Measurements from ENCODE around the gene RSPH1. TPM values are rescaled to one million over a fixed set of nuclear protein-coding genes. Genes with fewer than 3 reads are reported as not detected.
"Not testable (repeated sequence)": the region's sequence is repeated elsewhere in the genome, so short reads cannot be mapped to it uniquely, and the experiment has no call there.

The RSPH1 gene
- total RNA-seq, 1 donor from 2014 or later = not detected

DNA sequence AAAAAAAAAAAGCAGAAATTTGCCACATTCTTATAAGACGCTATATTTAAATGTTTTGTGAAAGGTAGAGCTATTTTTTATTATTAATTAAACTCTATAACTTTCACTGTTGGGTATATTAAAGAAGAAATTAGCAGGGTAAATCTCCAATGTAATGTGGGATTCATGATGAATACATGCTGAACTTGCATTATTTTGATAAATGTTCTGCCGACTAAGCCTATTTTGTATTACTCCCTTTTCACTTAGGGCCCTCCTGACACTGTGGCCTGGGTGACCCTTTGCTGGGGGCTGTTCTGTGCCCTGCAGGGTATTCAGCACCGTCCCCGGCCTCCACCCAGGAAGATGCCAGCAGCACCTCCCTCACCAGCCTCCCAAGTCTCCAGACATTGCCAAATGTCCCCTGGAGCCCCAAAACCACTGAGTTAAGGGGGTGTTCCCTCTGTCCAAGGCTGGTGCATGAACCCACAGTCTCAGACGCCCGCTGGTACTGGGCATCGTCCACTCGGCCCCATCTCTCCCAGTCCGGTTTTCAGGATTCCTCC, 22.5 kb downstream of the RSPH1 start:
- DNase-seq (no peak), ATAC-seq (ENCODE audit: poor library complexity) (no peak)
- intact Hi-C loops (cut with DNase I) = no loop called here

DNA sequence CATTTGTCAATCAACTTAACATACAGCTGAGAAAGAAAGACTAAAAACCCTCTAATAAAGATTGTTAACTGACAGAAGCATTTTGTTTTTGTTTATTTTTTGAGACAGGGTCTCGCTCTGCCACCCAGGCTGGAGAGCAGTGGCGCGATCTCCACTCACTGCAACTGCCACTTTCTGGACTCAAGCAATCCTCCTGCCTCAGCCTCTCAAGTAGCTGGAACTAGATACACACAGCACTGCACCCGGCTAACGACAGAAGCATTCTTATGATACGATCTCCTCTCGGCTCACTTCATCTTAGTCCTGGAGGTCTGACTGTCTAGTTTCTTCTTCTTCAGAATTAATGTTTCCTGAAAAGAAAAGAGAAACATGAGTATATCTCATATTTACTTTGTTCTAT, 23.5 kb downstream of the RSPH1 start:
- intact Hi-C loops (cut with DNase I) = no loop called here
- no peak for DNase-seq
- ATAC-seq (ENCODE audit: poor library complexity) = no peak

GRCh38 chr21:42471716-42472330, 24.2 kb downstream of the RSPH1 start:
- no peak for DNase-seq
- intact Hi-C loops (cut with DNase I) = no loop called here
- ATAC-seq (ENCODE audit: poor library complexity) = no peak

GRCh38 chr21:42471206-42471605, 24.8 kb downstream of the RSPH1 start:
- intact Hi-C loops (cut with DNase I) = no loop called here
- DNase-seq (no peak), ATAC-seq (ENCODE audit: poor library complexity) (no peak)

DNA sequence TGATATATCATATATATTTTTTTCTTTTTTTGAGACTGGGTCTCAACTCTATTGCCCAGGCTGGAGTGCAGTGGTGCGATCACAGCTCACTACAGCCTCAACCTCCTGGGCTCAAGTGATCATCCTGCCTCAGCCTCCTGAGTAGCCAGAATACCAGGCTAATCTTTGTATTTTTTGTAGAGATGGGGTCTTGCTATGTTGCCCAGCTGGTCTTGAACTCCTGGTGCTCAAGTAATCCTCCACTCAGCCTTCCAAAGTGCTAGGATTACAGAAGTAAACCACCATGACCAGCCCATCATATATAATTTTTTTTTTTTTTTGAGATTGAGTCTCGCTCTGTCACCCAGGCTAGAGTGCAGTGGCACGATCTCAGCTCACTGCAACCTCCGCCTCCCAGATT, 26.3 kb downstream of the RSPH1 start:
- intact Hi-C loops (cut with DNase I); ATAC-seq (ENCODE audit: poor library complexity); DNase-seq: not testable (repeated sequence)

- no peak for DNase-seq
- intact Hi-C loops (cut with DNase I) = no loop called here
- no peak for ATAC-seq (ENCODE audit: poor library complexity)
Observed at GRCh38 chr21:42469272-42469671, 26.8 kb downstream of the RSPH1 start.

DNA sequence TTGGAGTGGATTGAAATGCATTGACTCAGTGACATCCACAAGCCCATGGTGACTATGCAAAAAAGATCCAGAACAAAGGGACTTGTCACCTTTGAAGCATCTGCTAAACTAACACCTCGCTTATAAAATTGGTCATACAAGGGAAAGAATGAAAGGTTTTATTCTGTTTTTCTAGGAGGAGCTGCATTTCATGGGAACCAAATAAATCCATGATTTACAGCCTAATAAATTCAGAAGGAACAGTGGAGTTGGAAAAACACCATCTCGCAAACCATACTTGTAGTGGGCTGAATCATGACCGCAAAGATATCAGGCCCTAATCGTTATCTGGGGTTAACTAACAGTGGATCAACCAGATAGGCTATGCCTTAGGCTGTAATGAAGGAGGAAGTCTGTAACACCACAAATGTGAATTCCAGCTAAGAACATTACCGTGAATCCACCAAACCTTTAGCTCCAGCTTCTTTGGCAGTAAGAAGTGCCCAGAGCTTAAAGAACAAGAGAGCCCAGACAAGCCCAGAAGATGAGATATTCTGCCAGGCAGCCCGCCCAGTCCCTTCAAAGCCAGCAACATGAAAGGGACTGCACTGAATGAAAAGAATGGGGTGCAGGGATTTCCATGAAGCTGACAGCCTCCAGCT, 27.4 kb downstream of the RSPH1 start:
- intact Hi-C loops (cut with DNase I) = no loop called here
- ATAC-seq (ENCODE audit: poor library complexity) = no peak
- DNase-seq = no peak

DNA sequence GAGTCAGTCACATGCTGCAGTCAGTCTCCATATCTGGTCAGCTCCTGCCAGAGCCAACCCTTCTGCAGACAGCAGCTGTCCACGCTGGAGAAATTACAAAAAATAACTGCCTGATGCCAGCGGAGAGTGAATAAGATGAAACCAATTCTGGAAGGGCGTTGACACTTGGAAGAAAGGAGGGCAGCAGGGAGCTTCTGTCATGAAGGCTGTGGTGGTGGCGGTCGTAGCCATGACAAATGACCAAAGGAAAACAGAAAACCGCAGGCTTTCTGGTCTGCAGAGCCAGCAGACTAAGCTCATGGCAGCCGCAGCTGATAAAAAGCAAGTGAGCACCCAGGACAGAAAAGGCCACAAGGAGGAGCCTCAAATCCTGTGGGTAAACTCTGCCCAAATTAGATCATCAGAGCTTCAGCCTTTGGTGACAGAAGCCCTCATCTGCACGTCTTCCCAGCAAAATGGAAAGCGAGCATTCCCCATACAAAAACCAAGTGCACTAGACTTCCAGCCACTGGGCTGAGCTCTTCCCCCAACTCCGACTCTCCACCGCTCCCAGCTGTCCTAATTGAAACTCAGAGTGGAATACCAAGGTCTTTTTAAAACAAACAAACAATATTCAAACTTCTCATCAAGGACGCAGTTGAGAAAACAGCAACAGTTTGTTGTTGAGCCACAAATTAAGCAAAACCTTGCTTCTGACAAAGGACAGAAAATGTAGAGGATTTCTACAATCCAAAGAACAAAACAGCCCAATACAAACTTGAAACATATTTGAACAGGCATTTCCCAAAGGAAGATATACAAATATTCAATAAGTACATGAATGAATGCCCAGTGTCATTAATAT, 28.7 kb downstream of the RSPH1 start:
- intact Hi-C loops (cut with DNase I) = no loop called here
- ATAC-seq (ENCODE audit: poor library complexity) (peak; percentile 67), DNase-seq (no peak)

DNA sequence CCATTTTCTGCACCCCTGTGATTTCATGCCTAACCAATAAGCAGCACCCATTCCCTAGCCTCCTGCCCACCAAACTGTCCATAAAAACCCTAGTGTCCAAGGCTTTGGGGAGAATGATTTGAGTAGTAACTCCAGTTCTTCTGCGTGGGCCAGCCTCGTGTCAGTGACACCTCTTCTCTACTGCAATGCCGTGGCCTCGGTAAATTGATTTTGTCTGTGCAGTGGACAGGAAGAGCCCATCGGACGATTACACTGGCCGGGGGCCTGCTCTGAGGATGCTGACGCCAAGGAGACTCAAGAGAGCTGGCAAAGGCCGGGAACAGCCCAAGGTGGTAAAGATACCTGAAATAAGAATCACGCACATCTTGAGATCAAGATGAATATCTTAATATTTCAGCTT, 29.3 kb downstream of the RSPH1 start:
- no peak for ATAC-seq (ENCODE audit: poor library complexity)
- intact Hi-C loops (cut with DNase I) = no loop called here
- no peak for DNase-seq

GRCh38 chr21:42465803-42466127, 30.3 kb downstream of the RSPH1 start:
- no peak for ATAC-seq (ENCODE audit: poor library complexity)
- intact Hi-C loops (cut with DNase I) = no loop called here
- no peak for DNase-seq

DNA sequence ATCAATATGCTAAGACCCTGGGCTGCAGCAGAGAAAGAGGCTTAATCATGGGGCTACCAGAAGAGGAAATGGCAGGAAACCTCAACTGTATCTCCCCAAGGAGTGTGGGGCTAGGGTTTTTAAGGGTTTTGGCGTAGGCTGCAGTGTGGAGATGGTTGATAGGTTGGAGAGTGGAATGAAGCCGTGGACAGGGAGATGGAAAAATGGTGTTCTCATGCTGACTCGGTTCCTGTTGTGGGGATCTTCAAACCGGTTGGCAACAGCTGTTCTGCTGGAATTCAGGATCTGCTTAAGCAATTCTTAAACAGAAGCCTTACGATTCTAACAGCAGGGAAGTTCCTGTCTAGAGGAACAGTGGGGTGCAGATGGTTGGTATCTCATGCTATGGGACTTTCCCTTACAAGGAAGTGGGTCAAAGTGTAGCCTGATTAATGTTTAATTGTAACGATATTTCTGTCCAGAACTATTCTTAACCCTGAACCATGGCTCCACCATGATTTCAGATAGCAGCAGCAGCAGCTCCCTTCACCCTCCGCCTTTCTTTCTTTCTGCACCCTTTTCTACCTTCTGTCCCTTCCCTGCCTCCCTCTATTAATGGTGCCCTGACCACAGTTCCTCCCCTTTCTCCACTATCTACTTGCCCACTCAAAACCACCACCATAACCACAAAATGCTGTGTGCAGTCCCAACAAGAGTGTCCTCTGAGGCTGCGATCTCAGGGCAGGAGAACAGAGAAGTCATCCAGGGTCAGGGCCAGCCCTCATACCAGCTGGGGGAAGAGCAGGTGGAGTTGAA, 30.8 kb downstream of the RSPH1 start:
- intact Hi-C loops (cut with DNase I) = no loop called here
- ATAC-seq (ENCODE audit: poor library complexity) (peak; percentile 26), DNase-seq (no peak)

DNA sequence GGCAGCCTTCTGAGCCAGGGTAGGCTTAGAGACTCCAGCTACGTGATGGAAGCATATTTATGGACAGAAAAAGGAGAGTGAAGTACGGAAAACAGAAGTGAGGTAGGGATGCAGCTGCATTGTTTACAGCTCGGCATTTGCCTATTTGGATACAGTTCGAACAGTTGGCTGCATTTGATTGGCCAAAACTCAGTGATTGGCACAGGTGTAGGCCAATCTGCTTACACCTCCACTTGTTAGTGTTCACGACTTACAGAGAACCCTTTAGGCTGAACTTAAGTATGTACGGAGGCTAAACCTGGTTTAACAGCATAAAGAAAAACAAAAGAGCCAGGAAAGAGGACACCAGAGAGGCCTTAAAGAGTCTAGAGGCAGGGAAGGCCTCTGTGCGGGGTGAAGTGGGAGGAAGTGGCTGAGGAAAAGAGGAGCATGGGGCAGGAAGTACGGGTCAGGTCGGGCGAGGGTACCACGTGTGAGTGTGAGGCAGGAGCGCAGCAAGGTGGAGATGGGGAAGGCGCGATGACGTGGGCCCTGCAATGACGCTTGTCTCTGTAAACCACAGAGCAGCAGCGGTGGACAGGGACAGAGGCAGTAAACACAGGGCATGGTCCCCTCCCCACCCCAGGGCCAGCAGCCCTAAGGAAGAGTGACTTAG, 32.0 kb downstream of the RSPH1 start:
- DNase-seq (no peak), ATAC-seq (ENCODE audit: poor library complexity) (no peak)
- intact Hi-C loops (cut with DNase I) = no loop called here

- intact Hi-C loops (cut with DNase I) = no loop called here
Observed at GRCh38 chr21:42461881-42462877, 33.8 kb downstream of the RSPH1 start.

GRCh38 chr21:42461185-42461520, 34.9 kb downstream of the RSPH1 start:
- intact Hi-C loops (cut with DNase I) = no loop called here
- ATAC-seq (ENCODE audit: poor library complexity) = no peak
- DNase-seq = no peak

More at GRCh38 chr21:42461881-42462877, 33.8 kb downstream of the RSPH1 start:
- no peak for ATAC-seq (ENCODE audit: poor library complexity)
- no peak for DNase-seq

DNA sequence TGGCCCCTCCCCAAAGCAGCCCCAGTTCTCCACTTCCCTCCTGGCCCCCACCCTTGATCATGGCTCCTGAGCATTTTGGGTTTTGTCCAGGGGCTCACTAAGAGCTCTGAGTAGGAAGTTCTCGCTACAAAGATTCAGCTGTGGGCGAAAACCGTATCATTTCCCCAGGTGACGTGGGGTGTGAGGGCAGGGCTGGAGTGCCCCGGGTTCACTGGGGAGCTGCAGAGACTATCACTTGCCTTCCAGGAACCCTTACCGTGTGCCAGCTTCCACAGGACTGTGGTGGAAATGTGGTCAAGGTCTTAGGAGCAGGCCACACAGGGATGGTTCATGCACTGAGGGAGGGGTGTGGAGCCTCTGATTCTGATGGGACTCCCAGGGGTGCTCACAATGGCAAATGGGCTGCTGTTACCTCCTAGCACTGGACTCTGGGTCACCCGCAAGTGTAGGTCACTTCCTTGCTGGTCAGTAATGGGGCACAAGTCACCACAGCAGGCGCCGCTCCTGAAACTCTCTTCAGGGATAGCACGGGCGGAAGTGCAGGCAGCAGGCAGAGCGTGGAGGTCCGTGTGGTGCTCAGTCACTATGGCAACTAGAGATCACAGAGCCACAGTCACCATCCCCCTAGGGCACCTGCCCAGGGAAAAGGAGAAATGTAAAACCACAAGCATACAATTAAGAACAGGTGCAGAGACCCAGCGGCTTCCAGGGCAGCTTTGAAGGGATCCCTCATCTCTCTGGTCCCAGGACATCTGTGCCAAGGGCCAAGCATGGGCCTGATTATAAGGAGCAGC, 35.4 kb downstream of the RSPH1 start:
- no peak for DNase-seq
- ATAC-seq (ENCODE audit: poor library complexity) = no peak
- intact Hi-C loops (cut with DNase I) = no loop called here

DNA sequence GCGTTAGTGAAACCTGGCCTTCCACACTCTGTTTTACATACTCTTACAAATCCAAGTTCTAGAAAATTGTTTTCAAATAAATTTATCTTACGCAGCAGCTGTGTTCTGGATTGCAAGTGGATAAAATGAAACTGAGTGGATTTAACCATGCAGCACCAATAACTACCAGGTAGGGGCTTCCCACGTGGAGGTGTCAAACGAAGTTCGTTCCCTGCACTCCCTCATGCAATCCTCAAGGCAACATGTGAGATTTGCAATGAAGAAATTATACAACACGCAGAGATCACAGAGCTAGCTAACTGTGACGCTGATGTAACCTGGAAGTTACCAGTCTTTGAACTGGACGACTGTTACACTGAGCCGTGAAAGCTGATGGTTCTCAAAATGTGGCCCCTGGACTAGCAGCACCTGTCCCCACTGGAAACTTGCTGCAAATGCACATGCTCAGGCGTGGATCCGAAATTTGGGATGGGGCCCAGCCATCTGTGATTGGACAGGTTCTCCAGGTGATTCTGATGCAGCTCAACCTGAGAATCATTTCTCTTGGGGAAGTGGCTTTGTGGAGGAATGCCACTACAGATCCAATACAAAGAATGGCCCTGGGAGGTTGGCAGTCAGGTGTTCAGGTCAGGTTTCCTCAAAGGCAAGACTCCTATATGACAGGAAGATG, 36.3 kb downstream of the RSPH1 start:
- intact Hi-C loops (cut with DNase I) = no loop called here
- DNase-seq (no peak), ATAC-seq (ENCODE audit: poor library complexity) (no peak)

Measured in Right ventricle myocardium superior (tissue), 1 donor.